GM12872 (cell line): ENCODE results near the gene SEMA6B.

Experiments used
- CTCF ChIP-seq: IDR thresholded peaks from 3 replicates; pipeline ENCODE4 v1.5.1; 2011; ENCODE audit warnings: low read depth, mild to moderate bottlenecking, low read length, moderate library complexity; ENCODE audit not compliant: insufficient read depth

The SEMA6B gene

GRCh38 chr19:4547303-4548237 is 11.9 kb downstream of the SEMA6B start:
- peak; percentile 65 for TF ChIP-seq CTCF

DNA sequence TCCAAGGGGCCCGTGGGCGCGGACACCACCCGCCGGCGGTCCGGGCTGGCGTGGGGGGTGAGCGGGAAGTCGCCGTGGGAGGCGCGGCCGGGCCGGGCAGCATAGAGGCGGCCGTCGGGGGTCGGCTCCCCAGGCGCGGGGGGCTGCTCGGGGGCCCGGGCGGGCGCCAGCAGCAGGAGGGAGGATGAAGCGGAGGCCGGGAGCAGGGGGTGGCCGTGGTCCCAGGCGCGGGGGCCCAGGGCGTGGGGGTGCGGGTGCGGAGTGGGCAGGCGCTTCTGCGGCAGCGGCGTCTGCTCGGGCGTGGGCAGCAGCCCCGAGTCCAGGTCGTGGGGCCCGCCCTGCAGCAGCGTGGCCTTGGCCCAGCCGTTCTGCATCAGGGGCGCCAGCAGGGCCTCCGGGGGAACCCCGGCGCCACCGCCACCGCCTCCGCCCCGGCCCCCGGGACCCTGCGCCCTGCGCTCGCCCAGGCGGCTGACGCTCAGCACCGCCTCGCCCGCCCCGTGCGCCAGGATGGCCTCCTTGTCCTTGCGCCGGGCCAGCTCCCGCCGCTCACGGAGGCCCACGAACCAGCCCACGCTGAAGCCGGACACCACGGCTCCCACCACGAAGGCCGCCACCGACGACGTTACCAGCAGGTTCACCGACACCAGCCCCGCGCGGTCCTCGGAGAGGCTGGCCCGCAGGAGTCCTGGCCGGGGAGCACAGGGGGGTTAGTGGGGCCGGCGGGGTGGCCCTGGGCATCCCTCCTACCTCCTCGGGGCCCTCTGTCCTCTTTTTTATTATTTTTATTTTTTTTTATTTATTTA is 15.4 kb downstream of the SEMA6B start:
- no peak for TF ChIP-seq CTCF

GRCh38 chr19:4542896-4543841 is 16.3 kb downstream of the SEMA6B start:
- TF ChIP-seq CTCF: no peak

DNA sequence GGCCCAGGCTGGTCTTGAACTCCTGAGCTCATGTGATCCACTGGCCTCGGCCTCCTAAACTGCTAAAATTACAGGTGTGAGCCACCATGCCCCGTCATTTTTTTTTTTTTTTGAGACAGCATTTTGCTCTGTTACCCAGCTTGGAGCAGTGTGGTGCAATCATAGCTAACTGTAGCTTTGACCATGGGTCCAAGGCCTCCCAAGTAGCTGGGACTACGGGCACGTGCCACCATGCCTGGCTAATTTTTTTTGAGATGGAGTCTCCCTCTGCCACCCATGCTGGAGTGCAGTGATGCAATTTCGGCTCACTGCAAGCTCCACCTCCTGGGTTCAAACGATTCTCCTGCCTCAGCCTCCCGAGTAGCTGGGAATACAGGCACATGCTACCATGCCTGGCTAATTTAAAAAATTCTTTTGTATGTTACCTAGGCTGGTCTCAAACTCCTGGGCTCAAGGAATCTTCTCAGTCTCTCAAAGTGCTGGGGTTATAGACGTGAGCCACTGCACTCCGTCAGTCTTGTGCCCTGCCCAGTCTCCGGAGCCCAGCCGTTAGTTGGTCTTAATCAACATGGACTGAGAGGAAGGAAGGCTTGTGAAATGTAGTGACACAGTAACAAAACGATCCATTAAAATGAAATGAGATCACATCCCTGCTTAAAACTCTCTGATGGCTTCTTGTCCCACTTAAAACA is 18.2 kb downstream of the SEMA6B start:
- no peak for TF ChIP-seq CTCF

DNA sequence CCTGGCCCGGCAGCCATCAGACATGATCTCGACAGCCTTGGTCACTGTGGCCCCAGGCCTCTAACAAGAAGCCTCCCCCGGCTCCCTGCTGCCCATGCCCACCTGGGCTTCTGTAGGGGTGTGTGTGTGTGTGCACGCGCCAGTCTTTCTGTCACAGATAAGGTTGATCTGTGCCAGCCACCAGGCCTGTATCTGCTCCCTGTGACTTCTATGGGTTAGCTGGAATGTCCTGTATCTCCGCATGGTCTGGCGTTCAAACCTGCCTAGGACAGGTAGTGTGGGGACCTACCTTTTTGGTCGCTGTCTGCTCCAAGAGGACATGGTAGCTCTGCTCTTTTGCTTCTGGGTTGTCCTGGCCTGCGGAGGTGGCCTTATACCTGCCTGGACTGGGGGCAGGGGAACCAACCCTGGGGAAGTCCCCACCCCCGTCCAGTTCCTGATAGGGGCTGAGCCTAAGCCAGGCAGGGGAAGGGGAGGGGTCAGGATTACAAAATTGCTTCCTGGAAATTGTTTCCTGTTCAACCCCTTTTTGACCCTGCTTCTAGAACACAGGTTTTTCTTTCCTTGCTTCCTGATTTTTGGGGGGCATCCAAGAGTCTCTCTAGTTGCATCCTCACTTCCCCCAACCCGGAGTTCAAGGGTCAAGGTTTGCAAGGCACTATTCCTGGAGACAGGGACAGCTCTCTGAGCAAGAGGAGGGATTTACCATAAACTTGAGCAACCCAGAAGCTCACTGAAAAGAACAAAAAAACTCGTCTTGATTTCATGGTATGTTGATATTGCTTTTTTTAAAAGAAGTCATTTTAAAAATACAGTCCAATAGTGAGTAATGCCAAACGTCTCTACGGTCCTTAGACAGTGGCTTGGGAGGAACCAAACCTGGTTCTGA is 19.5 kb downstream of the SEMA6B start, which contains the start of gene LRG1:
LRG1 (minus strand) TSS at position 344 of the 889 bp plus-strand sequence; CDS start at position 321, 23 bp downstream.
- no peak for TF ChIP-seq CTCF

DNA sequence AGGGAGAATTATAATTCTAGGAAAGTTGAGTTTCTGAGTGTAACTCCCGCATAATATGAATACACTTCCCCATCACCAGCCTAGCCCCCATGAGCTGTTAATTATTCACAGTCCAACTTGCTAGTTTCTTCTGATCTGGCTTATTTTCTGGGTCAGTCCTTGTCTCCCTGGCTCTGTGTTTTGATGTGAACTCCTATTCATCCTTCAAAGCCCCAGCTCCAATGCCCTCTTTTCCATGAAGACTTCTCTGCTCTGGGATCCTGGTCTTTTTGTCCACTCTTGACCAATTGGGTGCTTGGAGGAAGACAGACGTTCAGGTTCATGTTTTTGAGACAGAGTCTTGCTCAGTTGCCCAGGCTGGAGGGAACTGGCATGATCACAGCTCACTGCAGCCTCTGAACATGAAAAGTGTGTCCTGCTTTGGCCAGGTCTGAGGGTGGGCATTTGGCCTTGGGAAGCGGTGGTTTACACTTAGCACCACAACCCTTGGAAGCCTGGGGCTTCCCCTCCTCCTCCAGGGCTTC is 20.3 kb downstream of the SEMA6B start:
- no peak for TF ChIP-seq CTCF
